ENCODE results near the gene HSPH1.
"Not testable (repeated sequence)": the region's sequence is repeated elsewhere in the genome, so short reads cannot be mapped to it uniquely, and the experiment has no call there.

HSPH1 gene

GRCh38 chr13:31131470-31131961, 30.2 kb downstream of the HSPH1 start:
- no peak for DNase-seq (ENCODE audit: low read depth in 2 of 2)

- DNase-seq (ENCODE audit: low read depth in 2 of 2): no peak
Measured at GRCh38 chr13:31129419-31129818, 32.3 kb downstream of the HSPH1 start.

DNA sequence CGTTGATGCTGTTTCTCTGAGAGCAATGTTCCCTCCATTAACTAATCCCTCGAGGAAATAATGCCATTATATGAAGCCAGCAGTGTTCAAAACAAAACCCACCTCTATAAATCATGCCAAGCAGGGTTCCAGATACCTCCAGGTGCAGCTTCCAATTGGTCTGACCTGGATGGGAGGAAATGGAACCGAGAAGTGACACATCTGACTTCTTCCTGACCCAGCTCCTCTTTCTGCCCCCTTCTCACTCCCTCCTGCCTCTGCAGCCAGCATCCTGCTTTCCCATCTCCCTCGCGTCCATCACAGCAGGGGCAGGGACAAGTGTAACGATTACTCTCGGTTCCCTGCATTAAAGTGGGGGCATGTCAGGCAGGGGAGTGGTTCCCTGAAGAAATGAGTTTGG, 37.5 kb downstream of the HSPH1 start:
- no peak for DNase-seq (ENCODE audit: low read depth in 2 of 2)

DNA sequence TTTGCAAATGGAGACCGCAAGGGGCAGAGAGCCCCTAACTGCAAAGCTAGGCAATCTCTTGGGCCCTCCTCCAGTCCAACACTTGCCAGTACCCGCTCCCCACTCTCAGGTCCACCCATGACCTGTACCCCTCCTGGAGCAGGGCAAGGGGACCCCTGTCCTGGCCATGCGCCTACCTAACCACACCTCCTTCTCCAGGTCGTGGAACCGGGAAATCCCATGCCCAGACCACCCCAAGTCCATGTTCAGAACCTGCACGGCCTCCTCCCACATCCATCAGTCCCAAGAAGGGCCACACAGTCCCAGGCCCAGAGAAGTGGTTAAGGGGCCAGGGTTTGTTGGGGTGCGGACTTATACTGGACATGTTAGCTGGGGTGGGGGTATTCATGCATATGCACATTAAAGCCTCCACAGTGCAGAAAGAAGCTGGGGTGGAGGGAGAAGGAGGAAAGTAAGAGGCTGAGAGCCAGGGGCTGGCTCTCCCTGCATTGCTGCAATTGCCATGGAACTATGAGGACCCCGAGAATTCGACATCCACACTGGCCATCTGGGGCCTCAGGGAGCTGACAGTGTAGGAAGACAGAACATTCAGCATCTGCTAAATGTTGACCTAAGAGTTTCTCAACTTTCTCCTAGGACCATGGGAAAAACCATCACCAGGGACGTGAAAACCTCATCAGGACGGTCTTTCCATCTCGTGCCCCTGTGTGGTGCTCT, 39.0 kb downstream of the HSPH1 start:
- DNase-seq (ENCODE audit: low read depth in 2 of 2): no peak

GRCh38 chr13:31122143-31122542, 39.6 kb downstream of the HSPH1 start:
- no peak for DNase-seq (ENCODE audit: low read depth in 2 of 2)

DNA sequence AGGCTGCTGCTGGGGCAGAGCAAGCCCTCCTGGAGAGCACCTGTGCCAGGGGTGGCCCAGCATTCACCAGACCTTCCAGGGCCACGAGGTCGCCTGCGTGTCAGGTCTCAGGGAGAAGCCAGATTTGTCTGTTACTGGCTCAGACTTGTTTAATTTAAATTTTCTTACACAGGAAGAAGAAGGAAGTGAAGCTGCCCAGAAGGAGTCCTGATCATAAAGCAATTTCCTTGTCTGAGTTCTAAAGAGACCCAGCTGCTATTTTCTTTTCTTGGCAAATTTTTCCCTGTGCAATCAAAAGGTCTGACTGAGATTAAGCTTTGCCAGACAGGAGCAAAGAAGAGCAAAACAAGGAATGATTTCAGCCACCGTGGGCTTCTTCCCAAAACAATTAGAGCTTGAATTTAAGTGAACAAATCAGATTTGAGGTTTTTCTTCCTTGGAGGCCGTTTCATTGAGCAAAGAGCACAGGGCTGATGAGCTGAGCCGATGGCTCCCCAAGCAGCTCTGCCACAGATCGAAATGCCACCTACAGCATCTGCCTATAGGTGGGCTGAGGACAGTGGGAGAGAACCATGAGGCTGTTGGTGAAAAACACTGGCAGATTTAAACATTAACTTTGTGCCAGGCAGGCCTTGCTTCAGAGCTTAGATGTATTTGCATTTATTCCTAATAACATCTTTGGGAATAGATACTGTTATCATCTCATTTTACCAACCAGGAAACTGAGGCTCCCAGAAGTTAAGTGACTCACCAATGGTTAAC, 40.1 kb downstream of the HSPH1 start:
- DNase-seq (ENCODE audit: low read depth in 2 of 2): no peak

- no peak for DNase-seq (ENCODE audit: low read depth in 2 of 2)
Measured at GRCh38 chr13:31119966-31120700, 41.6 kb downstream of the HSPH1 start.

DNA sequence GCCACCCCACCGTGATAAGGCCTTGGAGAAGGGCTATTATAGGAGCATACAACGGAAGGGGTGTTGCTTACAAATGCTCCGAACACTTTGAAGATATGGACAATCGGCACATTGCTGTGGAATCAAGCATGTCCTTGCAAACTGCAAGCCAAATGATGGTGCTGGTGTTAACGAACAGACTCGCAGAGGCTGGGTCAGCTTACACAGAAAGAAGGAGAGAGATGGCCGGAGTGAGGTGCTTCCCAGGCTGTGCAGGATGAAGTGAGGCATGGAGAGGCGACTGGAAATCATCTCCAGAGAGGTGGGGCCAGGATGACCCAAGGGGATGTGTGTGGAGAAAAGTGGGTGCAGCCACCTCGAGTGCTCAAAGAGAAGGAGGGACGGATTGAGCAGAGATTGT, 42.2 kb downstream of the HSPH1 start:
- DNase-seq (ENCODE audit: low read depth in 2 of 2): no peak

DNA sequence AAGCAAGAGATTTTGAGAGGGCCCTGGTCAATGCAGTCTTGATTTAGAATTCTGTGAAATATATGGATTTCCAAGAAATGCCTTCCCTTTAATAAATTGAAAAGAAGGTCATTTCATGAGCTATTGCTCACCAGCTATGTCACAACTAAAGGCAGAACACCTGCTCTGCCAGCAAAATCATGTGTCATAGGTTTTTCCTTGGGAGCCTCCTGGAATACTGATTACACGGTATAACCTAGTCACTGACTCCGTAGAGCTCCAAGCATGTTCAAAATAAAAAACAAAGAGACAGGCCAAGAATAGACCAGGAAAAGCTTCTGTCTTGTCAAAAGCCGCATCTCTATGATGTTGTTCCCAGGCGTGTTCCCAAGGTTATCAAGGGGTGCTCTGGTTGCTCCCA, 45.5 kb downstream of the HSPH1 start:
- DNase-seq (ENCODE audit: low read depth in 2 of 2): no peak

- DNase-seq (ENCODE audit: low read depth in 2 of 2): no peak
Measured at GRCh38 chr13:31115616-31116015, 46.1 kb downstream of the HSPH1 start.

DNA sequence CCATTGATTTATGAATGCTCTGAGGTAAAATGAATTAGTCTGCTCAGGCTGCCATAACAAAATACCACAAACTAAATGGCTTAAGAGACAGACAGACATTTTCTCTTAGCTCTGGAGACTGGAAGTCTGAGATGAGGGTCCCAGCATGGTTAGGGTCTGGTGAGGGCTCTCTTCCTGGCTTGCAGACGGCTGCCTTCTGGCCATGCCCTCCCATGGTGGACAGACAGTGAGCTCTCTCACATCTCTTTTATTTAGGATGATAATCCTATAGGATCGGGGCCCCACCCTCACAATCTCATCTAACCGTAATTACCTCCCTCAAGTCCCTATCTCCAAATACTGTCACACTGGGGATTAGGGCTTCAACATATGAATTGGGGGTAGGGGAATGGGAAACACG, 47.1 kb downstream of the HSPH1 start:
- no peak for DNase-seq (ENCODE audit: low read depth in 2 of 2)

DNA sequence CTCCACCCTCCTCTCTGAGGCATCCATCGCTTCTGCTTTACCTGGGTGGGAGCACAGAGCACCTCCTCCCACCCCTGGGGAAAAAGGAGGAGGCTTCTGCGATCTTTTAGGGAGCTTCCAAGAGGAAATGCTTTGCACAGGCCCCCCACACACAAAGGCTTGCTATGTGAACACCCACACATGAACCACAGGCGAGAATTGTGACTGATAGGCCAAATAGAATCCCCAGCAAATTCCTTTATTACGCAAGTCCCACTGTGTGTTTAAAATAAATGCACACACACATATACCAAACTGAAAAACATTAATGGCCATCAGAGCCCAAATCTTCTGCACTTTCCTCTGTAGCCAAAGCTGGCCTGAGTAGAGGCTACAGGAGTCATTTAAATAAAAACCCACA, 50.6 kb downstream of the HSPH1 start:
- DNase-seq (ENCODE audit: low read depth in 2 of 2): no peak

DNA sequence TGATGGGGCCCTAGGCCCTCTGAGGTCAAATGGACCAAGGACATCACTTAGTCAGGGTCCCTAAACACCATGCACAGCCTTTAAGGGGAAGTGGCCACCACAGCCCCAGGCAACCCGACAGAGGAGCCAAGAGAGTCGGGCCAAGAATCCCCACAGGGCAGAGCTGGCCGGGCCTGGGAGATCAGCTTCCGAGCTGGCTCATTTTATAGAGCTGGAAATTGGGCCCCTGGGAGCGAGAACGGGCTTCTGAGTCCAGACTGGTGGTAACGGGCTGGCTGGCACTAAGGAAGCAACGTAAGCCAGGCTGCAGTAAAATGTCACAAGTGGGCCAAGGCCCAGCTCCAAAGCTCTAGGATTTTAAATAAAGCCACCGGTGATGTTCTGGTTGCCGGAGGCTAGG, 51.1 kb downstream of the HSPH1 start:
- DNase-seq (ENCODE audit: low read depth in 2 of 2): no peak

- DNase-seq (ENCODE audit: low read depth in 2 of 2): no peak
Measured at GRCh38 chr13:31110169-31110568, 51.5 kb downstream of the HSPH1 start.

DNA sequence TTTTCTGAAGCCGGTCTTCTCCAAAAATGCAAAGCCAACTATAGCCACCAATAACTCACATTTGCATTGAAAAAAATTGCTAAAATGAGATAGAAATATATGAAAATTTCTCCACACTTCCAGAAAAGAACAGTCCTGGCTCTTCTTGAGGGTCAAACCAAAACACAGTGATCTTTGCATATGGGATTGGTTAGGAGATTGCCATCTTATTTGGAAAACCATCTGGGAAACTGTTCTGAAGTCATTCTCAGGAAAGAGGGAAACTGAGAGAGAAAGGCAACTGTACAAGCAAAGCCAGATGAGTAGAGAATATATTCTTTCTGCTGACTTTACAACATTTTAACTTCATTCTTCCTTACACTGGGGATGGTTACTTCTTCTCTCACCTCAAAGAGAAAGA, 54.6 kb downstream of the HSPH1 start:
- DNase-seq (ENCODE audit: low read depth in 2 of 2): no peak

GRCh38 chr13:31105856-31106255, 55.8 kb downstream of the HSPH1 start:
- no peak for DNase-seq (ENCODE audit: low read depth in 2 of 2)

GRCh38 chr13:31105020-31105795, 56.5 kb downstream of the HSPH1 start:
- DNase-seq (ENCODE audit: low read depth in 2 of 2): no peak

DNA sequence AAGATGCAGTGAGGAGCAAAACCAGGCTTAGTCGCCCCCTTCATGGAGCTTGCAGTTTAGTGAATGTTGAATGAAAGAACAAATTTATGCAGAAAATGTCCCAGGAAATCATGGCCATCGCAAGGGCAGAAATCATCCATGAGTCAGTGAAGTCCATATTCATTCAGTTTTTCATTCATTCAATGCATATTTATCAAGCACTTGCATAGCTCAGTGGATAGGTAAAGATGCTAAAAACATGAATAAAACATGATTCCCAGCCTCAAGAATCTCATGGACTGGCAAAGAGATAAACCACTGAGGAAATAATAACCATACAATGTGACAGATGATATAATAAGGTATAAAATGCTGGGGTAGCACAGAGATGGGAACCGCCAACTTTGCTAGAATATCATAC, 58.8 kb downstream of the HSPH1 start:
- no peak for DNase-seq (ENCODE audit: low read depth in 2 of 2)

DNA sequence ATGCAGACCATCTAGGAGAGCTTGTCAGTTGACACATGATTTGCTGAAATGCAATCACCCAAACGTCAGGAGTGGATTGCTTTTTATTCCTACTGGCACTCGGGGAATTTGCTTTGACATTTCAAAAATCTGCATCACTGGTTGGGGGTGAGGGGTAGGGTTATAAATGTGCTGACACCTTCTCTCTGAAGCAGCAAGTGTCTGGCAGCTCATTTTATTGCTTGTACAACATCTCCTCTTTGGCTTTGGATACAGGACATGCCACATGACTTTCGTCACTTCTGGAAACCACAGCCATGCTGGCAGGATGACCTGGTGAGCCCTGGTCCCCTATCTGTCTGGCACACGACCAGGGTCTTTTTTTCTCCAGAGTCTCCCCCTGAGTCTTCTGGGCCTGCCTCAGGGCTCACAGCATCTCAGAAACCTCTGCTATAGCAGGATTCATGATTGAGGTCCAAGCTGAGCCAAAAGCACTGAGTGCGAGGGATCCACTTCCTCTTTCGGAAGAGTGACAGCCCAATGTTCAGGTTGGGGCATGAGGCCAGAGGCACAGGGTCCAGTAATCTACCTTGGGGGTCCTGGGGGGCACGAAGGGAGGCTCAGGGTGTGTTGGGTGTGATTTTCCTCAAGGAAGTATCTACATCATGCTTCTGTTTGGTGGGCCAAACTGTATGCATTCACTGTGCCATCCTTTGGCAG, 60.1 kb downstream of the HSPH1 start:
- no peak for DNase-seq (ENCODE audit: low read depth in 2 of 2)

DNA sequence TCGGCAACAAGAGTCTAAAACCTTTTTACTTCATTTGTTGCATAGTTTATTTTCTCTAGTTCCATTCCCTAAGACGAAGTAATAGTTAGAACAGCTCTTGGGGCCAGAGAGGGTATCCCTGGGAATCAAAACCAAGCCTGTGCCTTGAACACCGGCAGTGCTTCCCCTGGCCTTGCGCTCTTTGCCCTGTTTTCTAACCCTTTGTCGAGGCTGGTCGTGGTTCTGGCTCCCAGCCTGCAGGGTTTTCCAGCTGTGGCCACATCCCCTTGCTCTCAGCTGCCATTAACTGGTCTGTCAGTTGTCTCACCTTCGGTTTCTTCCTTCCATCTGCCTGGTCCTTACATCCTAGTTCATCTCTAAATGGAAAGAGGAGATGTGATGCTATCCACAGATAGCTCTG, 61.0 kb downstream of the HSPH1 start:
- no peak for DNase-seq (ENCODE audit: low read depth in 2 of 2)

DNA sequence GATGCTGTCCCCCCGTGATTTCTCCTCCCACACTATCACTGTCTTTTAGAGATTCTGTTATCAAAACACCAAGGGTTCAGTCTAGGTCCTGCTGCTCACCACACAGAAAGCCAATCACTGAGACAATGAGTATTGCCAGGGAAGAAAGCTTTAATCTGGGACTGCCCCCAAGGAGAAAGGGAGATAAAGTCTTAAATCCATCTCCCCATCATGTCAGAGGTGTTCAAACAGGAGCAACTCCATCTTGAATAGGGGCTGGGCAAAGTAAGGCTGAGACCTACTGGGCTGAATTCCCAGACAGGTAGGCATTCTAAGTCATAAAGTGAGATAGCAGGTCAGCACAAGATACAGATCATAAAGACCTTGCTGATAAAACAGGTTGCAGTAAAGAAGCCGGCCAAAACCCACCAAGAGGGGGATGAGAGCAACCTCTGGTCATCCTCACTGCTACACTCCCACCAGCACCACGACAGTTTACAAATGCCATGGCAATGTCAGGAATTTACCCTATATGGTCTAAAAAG, 63.7 kb downstream of the HSPH1 start:
- DNase-seq (ENCODE audit: low read depth in 2 of 2): not testable (repeated sequence)
